GM18520 (cell line): ENCODE data around the gene ZNF592.

Source experiments
- ATAC-seq: cut with Tn5 transposase; IDR thresholded peaks from one replicate; pipeline ENCODE4 v1.9.1; 2021; ENCODE audit not compliant: unreplicated experiment

The ZNF592 gene

DNA sequence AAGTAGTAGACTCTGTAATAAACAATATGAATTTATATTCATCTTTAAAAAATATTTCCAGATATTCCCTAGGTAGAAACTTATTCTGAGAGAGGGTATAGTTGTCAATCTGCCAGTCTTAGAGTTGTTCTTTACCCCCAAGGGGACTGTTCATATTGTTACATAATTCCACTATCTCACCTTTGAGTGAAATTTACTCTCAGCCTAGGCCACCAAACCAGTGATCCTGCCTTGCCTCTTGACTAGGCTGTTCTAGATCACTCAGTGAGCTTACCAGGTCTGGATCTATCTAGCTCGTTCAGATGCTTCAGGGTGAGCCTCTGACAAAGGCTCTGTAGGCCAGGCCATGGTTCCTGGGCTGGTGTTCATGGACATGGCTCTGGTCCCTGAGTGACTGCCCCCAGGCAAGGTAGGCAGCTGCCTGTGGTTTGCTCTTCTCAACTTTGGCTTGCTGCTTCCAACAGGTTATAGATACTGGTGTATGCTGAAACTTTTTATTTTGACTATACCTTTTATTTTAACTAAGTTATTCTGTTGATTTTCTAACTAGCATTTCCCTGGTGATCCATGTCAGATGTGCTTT lies 27.6 kb downstream of the ZNF592 start:
- ATAC-seq = no peak

DNA sequence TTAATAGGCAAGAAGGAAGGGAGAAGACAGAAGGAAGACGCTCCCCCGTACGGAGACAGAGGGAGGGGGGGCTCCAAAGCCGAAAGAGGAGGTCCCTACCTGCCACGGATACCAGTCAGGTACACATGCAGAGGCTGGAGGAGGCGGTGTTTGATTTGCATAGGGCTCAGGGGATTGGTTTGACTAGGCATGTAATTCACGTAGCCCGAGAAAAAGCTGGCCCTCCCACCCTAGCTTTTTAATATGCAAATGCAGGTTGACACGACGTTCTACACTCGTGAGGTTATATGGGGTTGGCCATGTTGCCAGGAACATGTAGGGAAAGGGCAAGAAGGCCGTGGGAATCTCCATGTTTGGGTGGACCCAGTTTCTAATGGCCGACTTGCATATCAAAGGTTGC lies 29.8 kb downstream of the ZNF592 start:
- no peak for ATAC-seq

DNA sequence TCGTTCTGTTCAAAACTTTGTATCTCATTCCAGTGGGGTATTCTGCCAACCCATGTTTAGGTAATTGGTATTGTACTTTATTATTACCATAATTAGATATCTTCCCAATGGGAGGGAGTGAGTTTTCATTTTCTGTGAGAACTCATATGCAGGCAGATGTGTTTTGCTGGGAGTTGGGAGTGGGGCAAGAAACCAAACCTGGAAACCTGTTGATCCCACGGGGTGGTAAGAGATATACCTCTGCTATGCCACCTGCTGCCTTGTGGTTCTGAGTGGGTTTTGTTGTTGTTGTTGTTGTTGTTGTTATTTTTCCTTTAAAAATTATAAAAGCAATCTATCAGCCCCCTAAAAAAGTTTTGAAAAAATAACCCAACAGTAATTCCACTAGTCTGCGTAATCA lies 32.1 kb downstream of the ZNF592 start:
- no peak for ATAC-seq

DNA sequence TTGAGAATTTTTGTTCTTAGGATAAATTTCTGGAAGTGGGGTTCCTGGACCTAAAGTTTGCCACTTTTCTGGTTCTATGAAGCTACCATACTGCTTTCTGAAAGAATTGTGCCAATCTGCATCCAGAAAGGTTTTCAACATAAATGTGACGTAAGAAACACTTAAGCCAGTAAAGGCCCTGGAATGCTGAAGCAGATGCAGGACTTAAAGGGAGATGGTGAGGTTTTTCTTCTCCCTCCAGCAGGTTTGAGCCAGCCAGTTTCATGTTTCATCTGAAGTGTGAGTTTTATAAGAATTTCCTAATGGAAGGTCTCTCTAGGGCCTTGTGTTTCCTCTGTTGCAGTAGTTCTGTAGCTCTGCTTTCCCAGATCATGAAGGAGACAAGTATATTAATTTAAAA lies 33.1 kb downstream of the ZNF592 start:
- ATAC-seq = no peak

DNA sequence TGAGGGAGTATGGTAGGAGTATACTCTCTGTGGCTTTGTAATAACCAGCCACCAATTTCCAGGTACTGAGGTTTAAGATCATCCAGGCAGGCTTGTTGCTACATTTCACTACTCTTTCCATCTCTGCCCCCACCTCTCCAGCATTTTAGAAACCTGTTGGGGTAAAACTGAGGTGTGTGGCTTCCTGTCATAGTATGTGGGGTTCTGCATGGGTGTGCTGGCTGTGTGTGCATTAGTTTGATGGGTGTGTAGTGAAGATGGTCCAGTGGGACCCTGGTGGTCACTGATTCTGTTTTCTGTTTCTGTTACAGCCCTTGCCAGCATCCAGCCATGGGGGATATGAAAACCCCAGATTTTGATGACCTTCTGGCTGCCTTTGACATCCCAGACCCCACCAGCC lies 34.0 kb downstream of the ZNF592 start:
- no peak for ATAC-seq

DNA sequence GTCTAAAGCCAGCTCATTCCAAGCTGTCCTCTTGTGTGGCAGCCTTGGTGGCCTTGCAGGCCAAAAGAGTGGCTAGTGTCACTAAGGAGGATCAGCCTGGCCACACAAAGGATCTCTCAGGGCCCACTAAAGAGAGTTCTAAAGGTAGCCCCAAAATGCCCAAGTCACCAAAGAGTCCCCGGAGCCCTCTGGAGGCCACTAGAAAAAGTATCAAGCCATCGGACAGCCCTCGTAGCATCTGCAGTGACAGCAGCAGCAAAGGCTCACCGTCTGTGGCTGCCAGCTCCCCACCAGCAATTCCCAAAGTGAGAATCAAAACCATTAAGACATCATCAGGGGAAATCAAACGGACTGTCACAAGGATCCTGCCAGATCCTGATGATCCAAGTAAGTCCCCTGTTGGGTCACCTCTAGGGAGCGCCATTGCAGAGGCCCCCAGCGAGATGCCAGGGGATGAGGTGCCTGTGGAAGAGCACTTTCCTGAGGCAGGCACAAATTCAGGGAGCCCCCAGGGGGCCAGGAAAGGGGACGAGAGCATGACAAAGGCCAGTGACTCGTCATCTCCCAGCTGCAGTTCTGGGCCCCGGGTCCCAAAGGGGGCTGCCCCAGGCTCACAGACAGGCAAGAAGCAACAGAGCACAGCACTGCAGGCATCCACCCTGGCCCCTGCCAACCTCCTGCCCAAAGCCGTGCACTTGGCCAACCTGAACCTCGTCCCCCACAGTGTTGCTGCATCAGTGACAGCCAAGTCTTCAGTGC lies 35.3 kb downstream of the ZNF592 start:
- no peak for ATAC-seq

DNA sequence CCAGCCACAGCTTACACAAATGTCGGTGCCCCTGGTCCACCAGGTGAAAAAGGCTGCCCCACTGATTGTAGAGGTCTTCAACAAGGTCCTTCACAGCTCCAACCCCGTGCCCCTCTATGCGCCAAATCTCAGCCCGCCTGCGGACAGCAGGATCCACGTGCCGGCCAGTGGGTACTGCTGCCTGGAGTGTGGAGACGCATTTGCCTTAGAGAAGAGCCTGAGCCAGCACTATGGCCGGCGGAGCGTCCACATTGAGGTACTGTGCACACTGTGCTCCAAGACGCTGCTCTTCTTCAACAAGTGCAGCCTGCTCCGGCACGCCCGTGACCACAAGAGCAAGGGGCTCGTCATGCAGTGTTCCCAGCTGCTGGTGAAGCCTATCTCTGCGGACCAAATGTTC lies 35.9 kb downstream of the ZNF592 start:
- no peak for ATAC-seq

DNA sequence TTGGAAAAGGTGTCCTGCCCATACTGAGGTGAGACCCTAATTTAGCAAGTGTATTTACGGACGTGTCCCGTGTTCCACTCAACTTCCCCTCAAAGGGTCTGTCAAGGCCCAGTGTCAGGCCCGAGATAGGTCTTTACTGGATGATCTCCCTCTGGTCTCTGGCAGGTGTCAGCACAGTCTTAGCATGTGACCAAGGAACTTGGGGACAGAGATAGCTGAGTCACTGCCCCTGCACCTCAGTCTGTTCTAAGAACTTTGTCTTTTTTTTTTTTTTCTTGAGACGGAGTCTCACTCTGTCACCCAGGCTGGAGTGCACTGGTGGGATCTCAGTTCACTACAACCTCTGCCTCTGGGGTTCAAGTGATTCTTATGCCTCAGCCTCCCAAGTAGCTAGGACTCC lies 36.7 kb downstream of the ZNF592 start:
- no peak for ATAC-seq

DNA sequence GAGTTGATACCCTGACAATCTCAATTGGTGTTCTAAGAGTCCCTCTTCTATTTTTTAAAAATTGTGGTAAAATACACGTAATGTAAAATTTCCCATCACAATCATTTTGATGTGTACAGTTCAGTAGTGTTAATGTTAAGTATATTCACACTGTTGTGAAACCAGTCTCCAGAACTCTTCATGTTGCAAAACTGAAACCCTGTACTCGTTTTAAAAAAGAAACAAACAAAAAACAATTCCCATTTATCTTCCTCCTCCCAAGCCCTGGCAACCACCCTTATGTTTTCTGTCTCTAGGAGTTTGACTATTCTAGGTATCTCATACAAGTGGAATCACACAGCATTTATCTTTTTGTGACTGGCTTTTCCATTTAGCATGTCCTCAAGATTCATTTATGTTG lies 40.1 kb downstream of the ZNF592 start:
- no peak for ATAC-seq

DNA sequence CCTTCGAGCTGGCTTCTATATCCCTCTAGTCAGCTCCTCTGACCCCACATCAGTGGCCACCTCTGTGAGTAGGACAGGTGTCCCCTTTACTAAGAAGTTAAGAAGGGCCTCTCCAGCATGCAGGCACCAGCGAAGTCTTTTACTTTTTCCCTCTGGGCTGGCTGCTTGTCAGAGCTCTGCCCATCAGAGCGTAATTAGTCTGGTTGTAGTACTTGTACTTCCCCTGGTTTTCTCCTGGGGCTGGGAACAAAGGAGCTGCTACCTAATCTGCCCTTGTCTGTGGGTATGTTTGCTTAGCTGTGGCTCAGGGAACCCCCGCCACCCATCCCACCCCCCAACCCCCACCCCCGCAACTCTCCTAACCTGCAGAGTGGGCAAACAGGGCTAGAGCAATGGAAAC lies 41.4 kb downstream of the ZNF592 start:
- no peak for ATAC-seq

DNA sequence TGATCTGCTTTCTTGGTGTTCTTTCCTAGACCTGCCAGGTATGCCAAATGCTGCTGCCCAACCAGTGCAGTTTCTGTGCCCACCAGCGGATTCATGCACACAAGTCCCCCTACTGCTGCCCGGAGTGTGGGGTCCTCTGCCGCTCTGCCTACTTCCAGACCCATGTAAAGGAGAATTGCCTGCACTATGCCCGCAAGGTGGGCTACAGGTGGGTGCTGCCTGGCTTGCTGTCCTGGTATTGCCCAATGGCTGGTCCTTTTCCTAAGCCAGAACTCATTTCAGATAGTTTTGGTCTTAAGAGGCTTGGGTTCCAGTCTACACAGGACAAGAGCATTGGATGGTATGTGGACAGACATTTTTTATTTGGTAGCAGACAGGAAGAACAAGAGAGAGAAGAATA lies 42.3 kb downstream of the ZNF592 start:
- ATAC-seq = no peak

DNA sequence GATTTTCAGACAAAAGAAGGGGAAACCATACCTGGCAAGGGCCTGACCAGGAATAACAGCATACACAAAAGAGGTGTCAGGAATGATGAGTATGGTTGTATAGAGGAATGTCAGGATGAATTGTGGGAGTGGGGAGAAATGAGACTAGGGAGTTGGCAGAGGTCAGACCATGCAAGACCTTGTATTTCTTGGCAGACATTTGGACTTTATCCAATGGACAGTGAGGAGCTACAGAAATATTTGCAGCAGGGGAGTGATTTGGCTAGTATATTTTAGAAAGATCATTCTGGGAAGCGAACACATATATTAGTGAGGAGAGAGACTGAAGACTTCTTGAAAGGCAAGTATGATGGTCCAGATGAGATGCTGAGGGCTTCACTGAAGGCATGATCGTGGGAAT lies 43.4 kb downstream of the ZNF592 start:
- ATAC-seq = no peak

DNA sequence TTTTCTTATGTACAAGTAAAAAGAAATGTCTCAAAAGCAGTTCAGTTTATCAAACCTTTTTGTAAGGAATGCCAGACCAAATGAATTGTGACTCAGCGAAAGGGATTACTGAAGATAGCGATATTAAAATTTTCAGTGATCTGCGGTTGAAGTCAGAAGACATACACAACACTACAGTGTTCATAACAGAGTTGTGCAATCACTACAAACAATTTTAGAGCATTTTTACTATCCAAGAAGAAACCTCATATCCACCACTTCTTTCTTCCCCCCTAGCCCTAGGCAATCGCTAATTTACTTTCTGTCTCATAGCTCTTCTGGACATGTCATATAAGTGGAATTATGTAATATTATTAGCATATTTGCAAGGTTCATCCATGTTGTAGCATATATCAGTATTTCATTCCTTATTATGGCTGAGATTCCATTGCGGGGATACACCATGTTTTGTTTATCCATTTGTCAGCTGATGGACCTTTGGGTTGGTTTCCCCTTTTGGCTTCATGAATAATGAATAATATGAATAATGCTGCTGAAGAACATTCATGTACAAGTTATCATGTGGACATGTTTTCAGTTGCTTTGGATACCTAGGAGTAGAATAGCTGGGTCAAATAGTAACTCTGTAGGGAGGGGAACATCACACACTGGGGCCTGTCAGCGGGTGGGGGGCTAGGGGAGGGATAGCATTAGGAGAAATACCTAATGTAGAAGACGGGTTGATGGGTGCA lies 45.2 kb downstream of the ZNF592 start:
- ATAC-seq = no peak

DNA sequence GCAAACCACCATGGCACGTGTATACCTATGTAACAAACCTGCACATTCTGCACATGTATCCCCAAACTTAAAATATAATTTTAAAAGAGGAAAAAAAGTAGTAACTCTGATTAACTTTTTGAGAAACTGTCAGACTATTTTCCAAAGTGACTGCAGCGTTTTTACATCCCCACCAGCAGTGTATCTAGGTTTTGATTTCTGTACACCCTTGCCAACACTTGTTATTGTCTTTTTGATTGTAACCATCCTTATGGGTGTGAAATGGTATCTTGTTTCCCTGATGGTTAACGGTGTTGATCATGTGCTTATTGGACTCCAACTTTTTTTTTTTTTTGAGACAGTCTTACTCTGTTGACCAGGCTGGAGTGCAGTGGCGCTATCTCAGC lies 45.8 kb downstream of the ZNF592 start:
- ATAC-seq = no peak

DNA sequence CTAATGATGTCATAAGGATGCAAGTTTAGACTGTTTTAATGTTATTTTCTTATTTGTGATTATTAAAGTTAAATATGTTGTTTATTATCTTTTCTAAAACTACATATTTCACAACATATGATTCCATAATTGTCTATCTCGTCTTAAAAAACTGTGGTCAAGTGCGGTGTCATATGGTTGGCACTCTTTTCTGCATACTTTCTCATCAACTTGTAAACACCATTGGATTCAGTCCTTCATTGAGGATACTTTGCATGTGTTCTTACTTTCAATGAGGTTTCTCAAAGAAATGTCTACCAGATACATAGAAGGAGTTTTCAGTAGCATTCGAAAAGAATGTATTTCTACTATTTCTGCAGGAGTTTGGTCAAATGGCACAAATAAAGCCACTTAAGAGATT lies 46.8 kb downstream of the ZNF592 start:
- ATAC-seq = no peak

DNA sequence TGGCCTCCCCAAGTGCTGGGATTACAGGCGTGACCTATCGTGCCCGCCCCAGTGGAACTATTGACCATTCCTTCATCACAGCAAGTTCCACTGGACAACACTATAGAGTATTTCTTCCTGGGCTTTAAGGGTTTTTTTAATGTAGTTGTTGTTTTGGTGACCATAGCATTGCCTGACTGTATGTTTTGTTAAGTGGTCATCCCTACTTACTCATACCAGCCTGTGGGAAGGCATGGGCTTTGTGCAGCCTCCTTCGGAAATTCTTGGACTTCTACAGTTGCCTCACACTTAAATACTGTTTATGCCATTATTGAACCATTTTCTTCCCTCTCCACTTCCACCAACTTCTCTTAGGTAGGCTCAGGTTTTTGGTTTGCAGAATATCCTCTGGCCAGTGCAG lies 48.8 kb downstream of the ZNF592 start:
- no peak for ATAC-seq

DNA sequence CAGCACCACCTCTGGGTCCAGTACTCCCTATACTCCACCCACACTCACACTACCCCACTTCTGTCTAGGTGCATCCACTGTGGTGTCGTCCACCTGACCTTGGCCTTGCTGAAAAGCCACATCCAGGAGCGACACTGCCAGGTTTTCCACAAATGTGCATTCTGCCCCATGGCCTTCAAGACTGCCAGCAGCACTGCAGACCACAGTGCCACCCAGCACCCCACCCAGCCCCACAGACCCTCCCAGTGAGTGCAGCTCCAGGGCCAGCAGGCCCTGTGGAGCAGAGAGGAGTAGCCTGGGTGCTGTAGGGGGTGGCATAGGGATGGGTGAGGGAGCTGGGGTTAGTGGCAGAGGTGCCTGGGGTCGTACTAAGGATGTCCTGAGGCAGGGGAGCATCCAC lies 49.4 kb downstream of the ZNF592 start:
- no peak for ATAC-seq

DNA sequence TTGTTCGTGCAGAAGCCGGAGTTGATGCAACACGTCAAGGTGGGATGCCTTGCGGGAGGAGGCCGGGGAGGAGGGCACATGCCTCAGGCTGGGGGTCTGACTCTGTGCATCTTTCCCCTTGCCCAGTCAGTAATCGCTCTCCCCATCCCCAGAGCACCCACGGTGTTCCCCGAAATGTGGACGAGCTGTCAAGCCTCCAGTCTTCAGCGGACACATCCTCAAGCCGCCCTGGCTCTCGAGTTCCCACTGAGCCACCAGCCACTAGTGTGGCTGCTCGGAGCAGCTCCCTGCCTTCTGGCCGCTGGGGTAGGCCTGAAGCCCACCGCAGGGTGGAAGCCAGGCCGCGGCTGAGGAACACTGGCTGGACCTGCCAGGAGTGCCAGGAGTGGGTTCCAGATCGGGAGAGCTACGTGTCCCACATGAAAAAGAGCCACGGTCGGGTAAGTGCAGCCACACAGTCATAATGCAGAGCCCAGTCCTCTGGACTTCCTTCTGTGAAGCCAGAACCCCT lies 50.1 kb downstream of the ZNF592 start:
- no peak for ATAC-seq

DNA sequence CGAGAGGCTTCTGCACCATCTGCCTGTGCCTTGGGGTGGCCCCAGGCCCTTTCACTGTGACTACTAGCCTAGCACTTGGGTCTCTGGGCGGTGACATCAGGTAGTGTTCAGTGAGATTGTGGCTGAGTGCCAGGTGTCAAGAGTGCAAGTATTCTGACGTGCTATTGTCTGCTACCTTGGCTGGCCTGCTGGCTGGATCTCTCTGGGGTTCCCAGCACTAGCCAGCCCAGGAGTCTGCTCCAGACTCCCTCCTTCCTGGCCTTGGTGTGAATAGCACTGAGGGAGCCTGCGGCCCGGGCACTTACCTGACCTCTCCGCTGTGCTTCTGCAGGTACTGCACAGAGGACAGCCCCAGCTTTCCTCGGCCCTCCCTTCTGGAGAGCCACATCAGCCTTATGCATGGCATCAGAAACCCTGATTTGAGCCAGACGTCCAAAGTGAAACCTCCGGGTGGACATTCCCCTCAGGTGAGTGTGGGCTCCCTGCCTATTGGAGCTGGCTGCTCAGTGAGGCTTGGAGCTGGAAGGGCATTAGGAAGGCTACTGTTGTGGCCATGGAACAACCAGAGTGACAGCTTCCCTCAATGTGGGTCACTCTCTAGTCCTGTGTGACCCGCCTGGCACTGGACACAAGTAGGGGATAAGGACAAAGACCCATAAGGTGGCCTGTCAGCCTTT lies 51.3 kb downstream of the ZNF592 start:
- no peak for ATAC-seq

DNA sequence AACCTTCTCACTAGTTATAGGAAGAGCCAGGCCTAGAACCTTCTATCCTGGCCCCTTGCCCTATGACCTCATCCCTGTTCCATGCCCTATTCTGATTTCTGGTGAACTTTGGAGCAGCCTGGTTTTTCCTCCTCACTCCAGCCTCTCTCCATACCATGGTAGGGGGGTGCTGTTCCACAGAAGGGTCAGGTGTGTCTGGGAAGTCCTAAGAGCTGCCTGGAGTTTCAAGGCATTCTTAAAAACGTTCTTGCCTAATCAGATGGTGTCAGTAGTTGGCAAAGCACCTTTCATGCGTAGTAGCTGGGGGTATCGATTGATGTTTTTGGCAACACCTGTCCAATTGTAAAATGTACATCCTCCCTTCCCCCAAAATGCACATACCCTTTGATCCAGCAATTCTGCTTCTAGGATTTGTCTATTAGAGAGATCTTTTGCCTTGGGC lies 52.0 kb downstream of the ZNF592 start:
- ATAC-seq = no peak

DNA sequence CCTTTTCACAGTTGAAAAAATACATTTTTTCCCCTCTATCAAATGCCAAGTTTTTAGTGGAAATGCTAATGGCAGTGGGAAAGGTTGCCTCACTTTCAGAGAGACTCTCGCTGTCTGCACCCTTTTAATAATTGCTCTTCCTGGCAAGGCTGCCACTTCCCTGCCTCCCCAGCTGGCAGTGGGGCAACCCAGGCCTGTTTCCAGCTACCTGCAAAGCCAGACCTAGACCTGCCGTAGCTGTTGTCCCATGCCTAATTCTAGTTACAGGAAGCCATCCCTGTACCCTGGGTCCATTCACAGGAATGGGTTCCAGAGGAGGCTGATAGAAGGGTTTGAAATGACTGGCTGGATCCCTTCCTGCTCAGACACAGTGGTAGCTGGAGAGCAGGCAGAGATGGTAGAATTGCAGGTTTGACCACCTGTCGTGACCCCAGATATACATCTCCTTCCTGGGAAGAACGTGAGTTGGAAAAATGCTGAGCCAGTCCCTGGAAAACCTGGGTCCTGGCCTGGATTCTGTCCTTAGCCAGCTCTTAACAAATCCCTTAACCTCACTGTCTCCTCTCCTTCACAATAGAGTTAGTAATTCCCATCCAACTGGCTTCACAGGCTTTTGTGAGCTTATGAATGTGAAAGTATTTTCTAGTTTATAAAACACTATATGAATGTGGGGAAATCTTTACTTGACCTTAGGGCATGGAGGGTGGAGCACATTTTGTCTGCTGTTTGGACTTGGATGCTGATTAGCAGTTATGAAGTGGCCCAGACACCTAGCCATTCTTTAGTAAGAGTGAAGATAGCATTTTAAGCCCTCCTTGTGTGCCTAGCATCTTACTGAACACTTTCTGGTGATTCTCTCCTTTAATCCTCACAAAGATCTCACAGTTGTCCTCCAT lies 55.9 kb downstream of the ZNF592 start:
- ATAC-seq = no peak
